Stimulated activated CD8-positive, alpha-beta memory T cell treated with anti-CD3 and anti-CD28 coated beads, Interleukin-7, amount 100 ng/mL, for 1 hour (primary cell): ENCODE results near the gene PREPL.
"Not testable (repeated sequence)": the region's sequence is repeated elsewhere in the genome, so short reads cannot be mapped to it uniquely, and the experiment has no call there.

ENCODE experiments used
- DNase-seq, 2 donors: peaks; one replicate each; pipeline ENCODE4 v3.0.0-alpha.2; 2020; ENCODE audit warnings: low read depth in 2 of 2

PREPL gene

GRCh38 chr2:44361330-44362206 lies at the start of gene PREPL, which contains the start of gene CAMKMT:
PREPL (minus strand) TSS chr2:44361494; CDS start chr2:44346342, 15,152 bp downstream.
CAMKMT (plus strand) TSS chr2:44361947.
- peak; percentile 95 to 98 for DNase-seq

DNA sequence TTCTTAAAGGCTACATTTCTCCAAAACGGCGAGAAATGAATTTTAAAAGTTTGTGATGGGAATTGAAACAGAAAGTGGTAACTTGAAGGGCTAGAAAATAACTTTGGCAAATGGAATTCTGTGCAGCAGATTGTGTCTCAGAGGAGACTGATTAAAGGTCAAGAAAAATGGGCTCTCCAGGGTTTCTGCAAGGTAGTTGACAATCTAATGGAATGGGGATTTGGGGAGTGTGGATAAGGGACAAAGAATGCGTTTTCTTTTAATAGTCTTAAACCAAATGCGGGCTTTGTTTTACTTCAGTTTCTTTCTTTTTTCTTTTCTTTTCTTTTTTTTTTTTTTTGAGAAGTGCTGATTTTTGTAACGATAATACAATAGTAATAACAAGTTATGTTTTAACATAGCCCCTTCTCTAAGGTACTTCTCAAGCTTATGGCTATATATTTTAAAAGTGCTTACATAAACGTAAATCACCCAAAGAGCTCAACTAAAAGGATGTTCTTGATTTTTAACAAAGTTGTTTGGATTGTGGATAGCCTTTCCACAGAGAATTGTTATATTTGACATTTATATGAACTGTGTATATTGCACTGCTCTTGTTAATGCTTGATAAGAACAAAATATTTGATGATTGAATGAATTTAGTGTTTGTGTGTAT lies 37.1 kb upstream of the PREPL start:
- DNase-seq, result no peak

DNA sequence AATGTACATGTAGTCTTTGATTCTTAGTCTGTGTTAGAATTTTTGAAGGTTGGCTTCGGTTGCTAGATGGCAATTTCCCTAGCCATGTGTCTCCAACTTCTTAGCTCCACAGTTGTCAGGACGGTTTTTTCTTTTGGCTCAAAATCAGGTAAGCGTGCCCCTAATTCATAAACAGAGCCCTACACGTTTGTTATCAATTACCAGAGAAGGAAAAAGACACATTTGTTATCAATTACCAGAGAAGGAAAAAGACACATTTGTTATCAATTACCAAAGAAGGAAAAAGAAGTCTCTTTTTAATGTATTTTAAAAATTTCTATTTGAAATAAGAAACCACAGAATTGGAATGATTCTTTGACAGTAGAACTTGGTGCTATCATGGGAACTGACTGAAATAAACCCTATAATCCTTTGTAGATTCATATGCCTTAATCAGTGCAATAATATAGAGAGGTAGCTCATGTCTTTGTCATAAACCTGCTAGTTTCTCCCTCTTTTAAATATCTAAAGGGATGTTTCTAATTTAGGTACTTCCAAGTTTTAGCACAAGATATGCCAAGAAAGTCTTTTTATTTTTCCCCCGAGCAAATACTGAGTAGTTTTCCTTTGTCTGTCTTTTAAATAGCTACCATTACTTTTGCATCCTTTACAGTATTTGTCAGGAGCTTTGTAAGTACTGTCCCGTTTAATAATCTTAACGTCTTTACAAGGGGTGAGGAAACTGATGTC lies 36.3 kb upstream of the PREPL start:
- no peak for DNase-seq

GRCh38 chr2:44392338-44392943 lies 31.1 kb upstream of the PREPL start:
- peak in 1 of 2 donors; percentile 19 for DNase-seq

- no peak for DNase-seq
Measured at GRCh38 chr2:44389895-44390294, 28.6 kb upstream of the PREPL start.

DNA sequence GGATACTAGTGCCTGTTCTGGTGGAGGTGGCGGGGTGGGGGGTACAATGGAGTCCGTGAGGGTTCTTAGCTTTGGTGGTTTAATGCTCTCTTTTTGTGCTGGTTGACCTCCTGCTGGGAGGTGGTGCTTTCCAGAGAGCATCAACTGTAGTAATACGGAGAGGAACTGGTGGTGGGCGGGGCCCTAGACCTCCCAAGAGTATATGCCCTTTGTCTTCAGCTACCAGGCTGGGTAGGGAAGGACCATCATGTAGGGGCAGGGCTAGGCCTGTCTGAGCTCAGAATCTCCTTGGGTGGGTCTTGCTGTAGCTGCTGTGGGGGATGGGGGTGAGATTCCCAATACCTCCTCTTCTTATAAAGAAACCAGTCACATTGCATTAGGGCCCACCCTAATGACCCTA lies 27.6 kb upstream of the PREPL start:
- no peak for DNase-seq

- DNase-seq, result not testable (repeated sequence)
Measured at GRCh38 chr2:44385226-44385625, 23.9 kb upstream of the PREPL start.

DNA sequence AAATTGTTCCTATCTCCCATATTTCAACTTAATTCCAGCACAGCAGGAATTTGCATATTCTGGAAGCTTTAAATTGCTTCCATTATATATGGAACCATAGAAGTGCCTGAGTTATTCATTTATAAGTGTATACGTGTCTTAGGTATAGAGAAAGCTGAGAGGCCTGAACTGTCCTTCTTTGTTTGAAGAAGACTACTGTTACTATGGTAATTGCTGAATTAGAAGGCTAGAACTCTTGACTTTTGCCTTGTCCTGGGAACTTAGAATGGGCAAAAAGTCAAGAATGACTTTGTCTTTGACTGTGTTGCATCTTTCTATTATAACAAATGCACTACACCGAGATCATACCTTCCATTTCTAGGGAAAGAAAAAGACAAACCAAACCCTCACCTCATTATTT lies 16.2 kb upstream of the PREPL start:
- no peak for DNase-seq

DNA sequence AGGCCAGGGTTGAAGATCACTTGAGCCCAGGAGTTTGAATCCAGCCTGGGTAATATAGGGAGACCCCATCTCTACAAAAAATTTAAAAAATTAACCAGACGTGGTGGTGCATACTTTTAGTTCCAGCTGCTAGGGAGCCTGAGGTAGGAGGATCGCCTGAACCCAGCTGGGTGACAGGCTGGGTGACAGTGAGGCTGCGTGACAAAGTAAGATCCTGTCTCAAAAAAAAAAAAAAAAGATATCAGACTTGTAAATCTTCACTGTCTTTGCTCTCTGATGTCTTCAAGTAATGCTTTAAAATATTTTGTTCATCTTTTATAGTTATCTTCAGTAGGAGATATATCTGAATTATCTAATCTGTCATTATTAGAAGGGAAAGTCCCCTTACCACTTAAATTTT lies 11.0 kb upstream of the PREPL start:
- DNase-seq, result no peak

- no peak for DNase-seq
Measured at GRCh38 chr2:44371445-44371844, 10.2 kb upstream of the PREPL start.

- no peak for DNase-seq
Measured at GRCh38 chr2:44369392-44369791, 8.1 kb upstream of the PREPL start.

GRCh38 chr2:44367591-44367990 lies 6.3 kb upstream of the PREPL start:
- DNase-seq, result no peak

GRCh38 chr2:44364604-44365003 lies 3.3 kb upstream of the PREPL start:
- DNase-seq, result no peak

GRCh38 chr2:44362207-44363015 lies 1.1 kb upstream of the PREPL start:
- no peak for DNase-seq

GRCh38 chr2:44360749-44361329 lies 455 bp downstream of the PREPL start:
- DNase-seq, result no peak

GRCh38 chr2:44358503-44358902 lies 2.8 kb downstream of the PREPL start:
- DNase-seq, result peak; percentile 4 to 10

- DNase-seq, result no peak
Measured at GRCh38 chr2:44354761-44355160, 6.5 kb downstream of the PREPL start.

DNA sequence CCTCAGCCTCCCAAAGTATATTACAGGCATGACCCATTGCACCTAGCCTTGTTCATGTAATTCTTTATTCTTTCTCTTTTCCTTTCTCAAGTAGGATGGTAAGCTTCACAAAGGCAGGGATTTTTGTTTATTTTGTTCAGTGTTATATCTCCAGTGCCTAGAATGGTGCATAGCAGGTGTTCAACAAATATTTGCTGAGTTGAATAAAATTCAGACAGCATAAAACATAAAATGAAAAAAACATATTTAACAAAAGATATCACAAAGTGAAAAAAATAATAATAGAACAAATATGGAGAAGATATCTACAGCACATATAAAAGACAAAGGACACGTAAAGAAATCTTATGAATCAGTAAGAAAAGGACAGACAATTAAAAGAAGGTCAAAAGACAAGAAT lies 8.8 kb downstream of the PREPL start:
- no peak for DNase-seq

DNA sequence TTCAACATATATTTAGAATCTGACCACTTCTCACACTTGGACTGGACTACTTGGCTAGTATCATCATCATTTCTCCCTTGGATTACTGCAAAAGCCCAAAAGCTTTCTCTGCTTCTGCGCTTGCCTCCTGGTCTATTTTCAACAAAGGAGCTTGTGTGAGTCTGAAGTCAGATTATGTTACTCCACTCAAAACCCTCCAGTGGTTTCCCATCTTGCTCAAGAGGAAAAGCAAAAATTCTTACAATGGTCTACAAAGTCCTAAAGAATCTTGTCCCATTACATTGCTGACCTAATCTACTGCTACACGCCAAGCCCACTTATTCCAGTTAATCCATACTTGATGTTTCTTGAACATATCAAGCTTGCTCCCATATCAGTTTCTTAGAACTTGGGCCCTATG lies 9.6 kb downstream of the PREPL start:
- DNase-seq, result no peak

DNA sequence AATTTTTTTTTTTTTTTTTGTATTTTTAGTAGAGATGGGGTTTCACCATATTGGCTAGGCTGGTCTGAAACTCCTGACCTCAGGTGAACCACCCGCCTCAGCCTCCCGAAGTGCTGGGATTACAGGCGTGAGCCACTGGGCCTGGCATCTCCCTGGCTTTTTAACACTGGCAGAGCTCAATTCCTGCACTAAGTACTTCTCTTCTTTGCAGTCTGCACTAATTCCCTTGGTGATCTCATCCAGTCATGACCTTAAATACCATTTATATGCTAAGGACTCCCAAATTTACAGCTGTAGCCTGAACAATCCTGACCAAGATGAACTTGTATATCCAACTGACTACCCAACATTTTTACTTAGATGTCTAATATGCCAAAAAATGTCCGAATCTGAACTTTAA lies 10.2 kb downstream of the PREPL start:
- DNase-seq, result no peak

- DNase-seq, result no peak
Measured at GRCh38 chr2:44349506-44349905, 11.8 kb downstream of the PREPL start.
